ENCODE results near the gene TMEM266. TPM values are rescaled to one million over a fixed set of nuclear protein-coding genes. Genes with fewer than 3 reads are reported as not detected.

Gene TMEM266
- total RNA-seq, 2 donors from 2014 or later = 0.20 TPM; not detected in 1

GRCh38 chr15:76071806-76072205 is 12.0 kb downstream of the TMEM266 start:
- Histone ChIP-seq H3K27me3 (no peaks in the 10 kb centered on the region), H3K36me3 (no peaks in the 10 kb centered on the region), H3K27ac (no peak overlapping the region), H3K4me3 (no peak overlapping the region), H3K4me1 (no peaks in the 10 kb centered on the region), H3K9me3 (no peaks in the 10 kb centered on the region)
- no peak for DNase-seq (ENCODE audit: low spot score)
- TF ChIP-seq CTCF (IDR thresholded peaks at IDR 0.05) = no peak

- no peak for TF ChIP-seq CTCF (IDR thresholded peaks at IDR 0.05)
- no peaks in the 10 kb centered on the region for H3K9me3 ChIP-seq
- no peak overlapping the region for H3K4me3 ChIP-seq
- no peak overlapping the region for H3K27ac ChIP-seq
- no peaks in the 10 kb centered on the region for H3K4me1 ChIP-seq
- H3K36me3 ChIP-seq = no peaks in the 10 kb centered on the region
- DNase-seq (ENCODE audit: low spot score) = no peak
- no peaks in the 10 kb centered on the region for H3K27me3 ChIP-seq
Observed at GRCh38 chr15:76073554-76073953, 13.8 kb downstream of the TMEM266 start.

- H3K4me3 ChIP-seq = no peak overlapping the region
- no peak for DNase-seq (ENCODE audit: low spot score)
- H3K27ac ChIP-seq = no peak overlapping the region
- H3K27me3 ChIP-seq = no peaks in the 10 kb centered on the region
- no peaks in the 10 kb centered on the region for H3K36me3 ChIP-seq
- TF ChIP-seq CTCF (IDR thresholded peaks at IDR 0.05) = no peak
- no peaks in the 10 kb centered on the region for H3K4me1 ChIP-seq
- H3K9me3 ChIP-seq = no peaks in the 10 kb centered on the region
Observed at GRCh38 chr15:76075046-76075445, 15.3 kb downstream of the TMEM266 start.

GRCh38 chr15:76078285-76078877 is 18.6 kb downstream of the TMEM266 start:
- Histone ChIP-seq H3K36me3 (no peaks in the 10 kb centered on the region), H3K9me3 (no peaks in the 10 kb centered on the region), H3K27me3 (no peaks in the 10 kb centered on the region), H3K27ac (no peak overlapping the region), H3K4me1 (no peaks in the 10 kb centered on the region), H3K4me3 (no peak overlapping the region)
- TF ChIP-seq CTCF (IDR thresholded peaks at IDR 0.05) = no peak
- no peak for DNase-seq (ENCODE audit: low spot score)

GRCh38 chr15:76084256-76084655 is 24.5 kb downstream of the TMEM266 start:
- no peak overlapping the region for H3K4me3 ChIP-seq
- no peak for TF ChIP-seq CTCF (IDR thresholded peaks at IDR 0.05)
- no peaks in the 10 kb centered on the region for H3K9me3 ChIP-seq
- H3K27me3 ChIP-seq = no peaks in the 10 kb centered on the region
- no peaks in the 10 kb centered on the region for H3K4me1 ChIP-seq
- DNase-seq (ENCODE audit: low spot score) = no peak
- no peak overlapping the region for H3K27ac ChIP-seq
- H3K36me3 ChIP-seq = no peaks in the 10 kb centered on the region

- no peak overlapping the region for H3K27ac ChIP-seq
- no peaks in the 10 kb centered on the region for H3K36me3 ChIP-seq
- H3K27me3 ChIP-seq = no peaks in the 10 kb centered on the region
- H3K9me3 ChIP-seq = no peaks in the 10 kb centered on the region
- H3K4me1 ChIP-seq = no peaks in the 10 kb centered on the region
- H3K4me3 ChIP-seq = no peak overlapping the region
- DNase-seq (ENCODE audit: low spot score) = no peak
- no peak for TF ChIP-seq CTCF (IDR thresholded peaks at IDR 0.05)
Observed at GRCh38 chr15:76098685-76099084, 38.9 kb downstream of the TMEM266 start.

All from right atrium auricular region (tissue), 2 donors.